ENCODE measurements around the gene XPOT. TPM values are rescaled to one million over a fixed set of nuclear protein-coding genes. Genes with fewer than 3 reads are reported as not detected.

XPOT gene
- total RNA-seq, 1 donor from 2014 or later: 68.6 TPM

DNA sequence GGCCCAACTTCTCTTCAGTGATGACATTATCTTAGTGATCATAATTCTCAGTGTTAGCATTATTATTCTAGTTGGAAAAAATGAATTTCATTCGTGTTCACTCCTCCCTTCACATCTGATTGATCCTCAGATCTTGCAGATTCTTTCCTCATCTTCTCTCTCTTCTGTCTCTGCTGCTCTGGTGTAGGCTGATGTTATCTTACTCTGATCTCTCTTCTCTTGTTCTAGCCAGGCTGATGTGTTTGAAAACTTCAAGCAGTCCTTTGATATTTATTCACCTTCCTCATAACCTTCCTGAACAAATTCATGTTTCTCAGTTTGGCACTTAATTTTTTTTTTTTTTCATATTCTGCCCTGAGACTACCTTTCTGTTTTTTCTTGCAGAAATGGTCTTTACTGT, 42.1 kb downstream of the XPOT start:
- Histone ChIP-seq H3K9me3 (no peaks in the 10 kb centered on the region), H3K36me3 (peaks cover 61% of the 10 kb centered on the region), H3K4me3 (no peak overlapping the region), H3K27me3 (ENCODE audit: low read depth) (no peaks in the 10 kb centered on the region), H3K27ac (no peak overlapping the region), H3K4me1 (peaks cover 8% of the 10 kb centered on the region)
- no peak for DNase-seq
- TF ChIP-seq, protein P1, sequence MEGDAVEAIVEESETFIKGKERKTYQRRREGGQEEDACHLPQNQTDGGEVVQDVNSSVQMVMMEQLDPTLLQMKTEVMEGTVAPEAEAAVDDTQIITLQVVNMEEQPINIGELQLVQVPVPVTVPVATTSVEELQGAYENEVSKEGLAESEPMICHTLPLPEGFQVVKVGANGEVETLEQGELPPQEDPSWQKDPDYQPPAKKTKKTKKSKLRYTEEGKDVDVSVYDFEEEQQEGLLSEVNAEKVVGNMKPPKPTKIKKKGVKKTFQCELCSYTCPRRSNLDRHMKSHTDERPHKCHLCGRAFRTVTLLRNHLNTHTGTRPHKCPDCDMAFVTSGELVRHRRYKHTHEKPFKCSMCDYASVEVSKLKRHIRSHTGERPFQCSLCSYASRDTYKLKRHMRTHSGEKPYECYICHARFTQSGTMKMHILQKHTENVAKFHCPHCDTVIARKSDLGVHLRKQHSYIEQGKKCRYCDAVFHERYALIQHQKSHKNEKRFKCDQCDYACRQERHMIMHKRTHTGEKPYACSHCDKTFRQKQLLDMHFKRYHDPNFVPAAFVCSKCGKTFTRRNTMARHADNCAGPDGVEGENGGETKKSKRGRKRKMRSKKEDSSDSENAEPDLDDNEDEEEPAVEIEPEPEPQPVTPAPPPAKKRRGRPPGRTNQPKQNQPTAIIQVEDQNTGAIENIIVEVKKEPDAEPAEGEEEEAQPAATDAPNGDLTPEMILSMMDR (IDR thresholded peaks at IDR 0.05): no peak
- no peak for ATAC-seq
- intact Hi-C loops (cut with DNase I): no loop called here

DNA sequence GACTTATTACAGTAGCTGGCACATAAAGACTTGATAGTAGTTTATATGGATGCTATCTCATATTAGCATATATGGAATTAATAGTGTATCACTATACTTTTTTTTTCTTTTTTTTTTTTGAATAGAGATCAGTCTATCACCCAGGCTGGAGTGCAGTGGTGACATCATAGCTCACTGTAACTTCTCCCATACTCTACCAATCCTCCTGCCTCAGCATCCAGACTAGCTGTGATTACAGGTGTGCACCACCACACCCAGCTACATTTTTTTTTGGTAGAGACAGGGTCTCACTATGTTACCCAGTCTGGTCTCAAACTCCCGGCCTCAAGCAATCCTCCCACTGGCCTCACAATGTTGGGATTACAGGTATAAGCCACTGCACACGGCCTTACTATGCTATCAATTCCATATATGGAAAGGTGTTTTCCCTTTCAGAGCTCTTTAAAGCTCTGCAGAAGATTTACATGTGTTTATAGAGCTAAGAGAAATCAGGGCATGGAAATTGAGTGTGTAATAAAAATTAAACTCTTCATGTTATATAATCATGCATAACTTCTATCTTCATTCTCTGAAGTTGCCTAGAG, 46.0 kb downstream of the XPOT start:
- intact Hi-C loops (cut with DNase I): no loop called here
- ATAC-seq (no peak), DNase-seq (no peak)
- Histone ChIP-seq H3K27ac (no peak overlapping the region), H3K36me3 (peaks cover 40% of the 10 kb centered on the region), H3K9me3 (no peaks in the 10 kb centered on the region), H3K4me3 (no peak overlapping the region), H3K4me1 (peaks cover 21% of the 10 kb centered on the region), H3K27me3 (ENCODE audit: low read depth) (no peaks in the 10 kb centered on the region)
- TF ChIP-seq, protein P1 (IDR thresholded peaks at IDR 0.05): no peak

DNA sequence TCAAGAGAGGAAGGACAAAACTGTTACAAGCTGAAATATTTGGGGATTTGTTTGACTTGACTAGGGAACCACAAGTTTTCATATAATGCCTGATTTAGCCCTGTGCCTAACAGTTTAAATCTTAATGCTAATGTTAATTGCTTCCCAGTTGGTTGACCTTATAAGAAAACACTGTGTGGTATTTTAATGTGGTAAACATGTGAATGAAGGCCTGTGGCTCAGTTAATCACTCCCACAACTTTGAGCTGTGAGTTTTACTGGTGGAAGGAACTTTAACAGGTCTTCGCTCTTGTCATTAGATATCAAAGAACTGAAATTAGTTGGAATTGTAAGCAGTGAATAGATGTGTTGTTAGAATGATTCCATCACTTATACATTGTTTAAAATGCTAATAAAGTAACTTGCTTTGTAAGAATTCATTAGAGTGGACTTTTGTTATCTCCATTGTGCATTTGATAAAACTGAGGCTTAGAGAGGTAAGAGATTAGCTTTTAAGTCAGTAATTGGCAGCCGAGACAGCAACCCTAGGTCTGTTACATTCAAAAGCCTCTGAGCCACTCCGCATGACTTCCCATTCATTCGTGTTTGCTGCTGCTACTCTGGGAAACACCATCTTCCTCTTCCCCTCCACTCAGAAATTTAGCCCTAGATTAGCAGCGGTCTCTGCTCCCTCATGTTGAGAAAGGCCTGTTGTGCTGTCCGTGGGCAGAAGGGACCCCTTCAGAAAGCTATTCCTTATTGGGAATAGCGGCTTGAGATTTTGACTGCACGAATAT, 46.7 kb downstream of the XPOT start:
- intact Hi-C loops (cut with DNase I): no loop called here
- H3K4me1 ChIP-seq: peaks cover 21% of the 10 kb centered on the region
- TF ChIP-seq, protein P1 (IDR thresholded peaks at IDR 0.05): no peak
- peaks cover 36% of the 10 kb centered on the region for H3K36me3 ChIP-seq
- no peaks in the 10 kb centered on the region for H3K27me3 ChIP-seq (ENCODE audit: low read depth)
- peak overlapping the region; percentile 92 for H3K4me3 ChIP-seq
- ATAC-seq: no peak
- no peak for DNase-seq
- H3K9me3 ChIP-seq: no peaks in the 10 kb centered on the region
- peak overlapping the region; percentile 97 for H3K27ac ChIP-seq

DNA sequence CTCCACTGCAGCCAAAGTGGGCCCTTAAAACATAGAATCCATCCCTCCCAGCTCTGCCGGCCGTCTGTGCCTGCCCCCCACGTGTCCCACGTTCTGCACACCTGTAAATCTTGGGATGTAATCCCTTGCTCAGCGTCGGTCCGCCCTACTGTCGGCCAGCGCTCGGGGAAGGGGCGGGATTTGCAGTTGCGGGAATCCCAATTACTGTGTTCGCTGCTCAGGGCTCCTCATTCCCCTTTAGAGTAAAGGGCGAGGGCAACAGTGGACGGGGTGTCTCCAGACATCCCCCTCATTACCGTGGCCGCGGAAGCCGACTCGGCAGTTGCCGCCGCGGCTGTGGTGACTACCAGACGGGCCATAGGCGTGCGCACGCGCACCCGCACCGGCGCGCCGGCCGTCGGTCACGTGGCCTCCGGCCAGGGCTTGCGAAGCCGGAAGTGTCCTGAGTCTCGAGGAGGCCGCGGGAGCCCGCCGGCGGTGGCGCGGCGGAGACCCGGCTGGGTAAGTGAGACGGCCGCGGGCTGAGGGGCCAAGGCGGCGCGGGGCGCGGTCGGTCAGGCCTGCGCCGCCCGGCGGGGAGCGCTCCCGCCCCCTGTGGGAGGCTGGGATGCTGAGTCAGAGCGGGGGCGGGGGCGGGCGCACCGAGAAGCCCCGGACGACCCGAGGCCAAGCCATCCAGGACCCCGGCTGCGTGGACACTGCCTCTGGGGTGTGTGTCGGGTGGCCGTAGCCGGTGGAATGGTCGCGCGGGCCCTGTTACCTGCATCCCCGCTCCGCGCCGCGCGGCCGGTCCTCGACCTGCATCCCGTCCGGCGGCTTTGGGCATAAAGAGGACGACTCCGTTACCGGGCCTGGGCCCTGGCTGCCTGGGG, 47.7 kb downstream of the XPOT start, which contains the start of gene TBK1:
Gene TBK1 (plus strand): TSS at position 434 of the 872 bp plus-strand sequence. CDS start 3,751 bp downstream, outside the sequence.
- no peaks in the 10 kb centered on the region for H3K9me3 ChIP-seq
- TF ChIP-seq, protein P1 (IDR thresholded peaks at IDR 0.05): no peak
- peaks cover 24% of the 10 kb centered on the region for H3K4me1 ChIP-seq
- H3K4me3 ChIP-seq: peak within 1 kb of the TSS; percentile 92
- H3K27ac ChIP-seq: peak within 1 kb of the TSS; percentile 97
- ATAC-seq (peak; percentile 97 to 98), DNase-seq (peak; percentile 94)
- peaks cover 30% of the 10 kb centered on the region for H3K36me3 ChIP-seq
- no peaks in the 10 kb centered on the region for H3K27me3 ChIP-seq (ENCODE audit: low read depth)
- intact Hi-C loops (cut with DNase I): no loop called here

DNA sequence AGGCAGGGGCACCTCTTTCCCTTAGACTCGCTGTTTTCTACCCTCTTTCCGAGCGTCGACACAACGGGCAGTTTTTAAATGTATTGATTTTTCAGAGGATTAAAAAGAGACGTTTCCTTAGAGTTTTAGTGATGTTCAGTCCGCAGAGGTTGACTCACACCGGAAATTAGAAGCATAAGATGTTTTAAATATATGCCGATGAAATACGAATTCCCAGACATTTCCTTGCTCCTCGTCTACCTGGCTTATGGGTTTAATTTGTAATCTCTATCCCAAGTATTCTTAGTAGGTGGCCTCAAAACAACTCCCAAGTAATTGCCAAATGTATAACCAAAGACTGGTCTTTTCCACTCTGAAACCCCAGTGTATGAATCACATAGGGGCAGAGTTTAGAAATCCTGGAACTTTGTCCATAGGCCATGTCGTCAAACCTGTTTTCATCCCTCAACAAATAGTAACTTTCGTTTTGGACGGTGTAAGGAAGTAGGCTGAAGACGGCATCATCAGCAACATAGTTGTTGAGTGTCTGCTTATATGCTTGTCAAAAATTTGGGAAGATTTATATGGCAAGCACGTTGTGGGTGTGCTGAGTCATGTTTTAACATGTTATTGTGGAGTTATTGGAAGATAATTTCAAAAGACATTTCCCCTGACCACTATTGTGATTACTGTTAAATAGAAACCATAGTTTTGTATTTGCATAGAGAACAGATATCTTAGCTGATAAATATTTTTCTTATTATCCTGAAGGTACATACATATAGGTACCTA, 48.6 kb downstream of the XPOT start:
- Histone ChIP-seq H3K36me3 (peaks cover 22% of the 10 kb centered on the region), H3K9me3 (no peaks in the 10 kb centered on the region), H3K4me1 (peaks cover 24% of the 10 kb centered on the region), H3K4me3 (peak overlapping the region; percentile 92), H3K27me3 (ENCODE audit: low read depth) (no peaks in the 10 kb centered on the region), H3K27ac (peak overlapping the region; percentile 97)
- intact Hi-C loops (cut with DNase I): no loop called here
- ATAC-seq (peak; percentile 68 to 81), DNase-seq (no peak)
- TF ChIP-seq, protein P1 (IDR thresholded peaks at IDR 0.05): no peak

Measured in lower lobe of right lung (tissue), 2 donors.